Parathyroid adenoma (tissue), 2 donors: ENCODE measurements around the gene ADAMTS7.

Source experiments
- H2AFZ ChIP-seq: fragments of 300-600 bp; sonication (generic); one replicate; pipeline ENCODE4 v1.7.0; 2017; ENCODE audit warnings: antibody characterized with exemption, mild to moderate bottlenecking
- H3K27ac ChIP-seq: fragments of 300-600 bp; sonication (generic); one replicate; pipeline ENCODE4 v1.7.0; 2017
- H3K27me3 ChIP-seq: fragments of 300-600 bp; sonication (generic); one replicate; pipeline ENCODE4 v1.7.0; 2017; ENCODE audit warnings: low read length; ENCODE audit not compliant: control insufficient read depth, insufficient read depth
- H3K36me3 ChIP-seq: fragments of 300-600 bp; sonication (generic); one replicate; pipeline ENCODE4 v1.7.0; 2017; ENCODE audit warnings: low read length; ENCODE audit not compliant: control insufficient read depth, insufficient read depth
- H3K4me1 ChIP-seq: fragments of 300-600 bp; sonication (generic); one replicate; pipeline ENCODE4 v1.7.0; 2017; ENCODE audit warnings: control low read depth
- H3K4me2 ChIP-seq: fragments of 300-600 bp; sonication (generic); one replicate; pipeline ENCODE4 v1.7.0; 2017; ENCODE audit warnings: low read length
- H3K4me3 ChIP-seq: fragments of 300-600 bp; sonication (generic); one replicate; pipeline ENCODE4 v1.7.0; 2017; ENCODE audit warnings: low read depth, low read length
- H3K79me2 ChIP-seq: fragments of 300-600 bp; sonication (generic); one replicate; pipeline ENCODE4 v1.7.0; 2017; ENCODE audit warnings: control low read depth
- H3K9ac ChIP-seq: fragments of 300-600 bp; sonication (generic); one replicate; pipeline ENCODE4 v1.7.0; 2017; ENCODE audit warnings: mild to moderate bottlenecking
- H3K9me3 ChIP-seq: fragments of 300-600 bp; sonication (generic); one replicate; pipeline ENCODE4 v1.7.0; 2017; ENCODE audit warnings: low read length; ENCODE audit not compliant: control insufficient read depth
- TF ChIP-seq, protein P1 (sequence below): fragments of 300-600 bp; sonication (generic); IDR thresholded peaks from one replicate; pipeline ENCODE4 v1.7.0; 2017; ENCODE audit warnings: antibody characterized with exemption, mild to moderate bottlenecking
- donor health status: primary hyperparathyroidism.

The ADAMTS7 gene

GRCh38 chr15:78831229-78832207, 20.3 kb upstream of the ADAMTS7 start:
- no peak overlapping the region for H3K9ac ChIP-seq
- H3K4me1 ChIP-seq = no peaks in the 10 kb centered on the region
- H3K4me2 ChIP-seq = no peak overlapping the region
- no peaks in the 10 kb centered on the region for H3K79me2 ChIP-seq
- H2AFZ ChIP-seq = peak overlapping the region; percentile 60
- no peaks in the 10 kb centered on the region for H3K27me3 ChIP-seq
- no peaks in the 10 kb centered on the region for H3K36me3 ChIP-seq
- no peak overlapping the region for H3K4me3 ChIP-seq
- TF ChIP-seq, protein P1, sequence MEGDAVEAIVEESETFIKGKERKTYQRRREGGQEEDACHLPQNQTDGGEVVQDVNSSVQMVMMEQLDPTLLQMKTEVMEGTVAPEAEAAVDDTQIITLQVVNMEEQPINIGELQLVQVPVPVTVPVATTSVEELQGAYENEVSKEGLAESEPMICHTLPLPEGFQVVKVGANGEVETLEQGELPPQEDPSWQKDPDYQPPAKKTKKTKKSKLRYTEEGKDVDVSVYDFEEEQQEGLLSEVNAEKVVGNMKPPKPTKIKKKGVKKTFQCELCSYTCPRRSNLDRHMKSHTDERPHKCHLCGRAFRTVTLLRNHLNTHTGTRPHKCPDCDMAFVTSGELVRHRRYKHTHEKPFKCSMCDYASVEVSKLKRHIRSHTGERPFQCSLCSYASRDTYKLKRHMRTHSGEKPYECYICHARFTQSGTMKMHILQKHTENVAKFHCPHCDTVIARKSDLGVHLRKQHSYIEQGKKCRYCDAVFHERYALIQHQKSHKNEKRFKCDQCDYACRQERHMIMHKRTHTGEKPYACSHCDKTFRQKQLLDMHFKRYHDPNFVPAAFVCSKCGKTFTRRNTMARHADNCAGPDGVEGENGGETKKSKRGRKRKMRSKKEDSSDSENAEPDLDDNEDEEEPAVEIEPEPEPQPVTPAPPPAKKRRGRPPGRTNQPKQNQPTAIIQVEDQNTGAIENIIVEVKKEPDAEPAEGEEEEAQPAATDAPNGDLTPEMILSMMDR = no peak
- no peak overlapping the region for H3K27ac ChIP-seq
- no peaks in the 10 kb centered on the region for H3K9me3 ChIP-seq

GRCh38 chr15:78830514-78831228, 19.4 kb upstream of the ADAMTS7 start:
- no peaks in the 10 kb centered on the region for H3K79me2 ChIP-seq
- H3K27ac ChIP-seq = no peak overlapping the region
- no peaks in the 10 kb centered on the region for H3K9me3 ChIP-seq
- peak overlapping the region; percentile 60 for H2AFZ ChIP-seq
- H3K9ac ChIP-seq = no peak overlapping the region
- no peak overlapping the region for H3K4me2 ChIP-seq
- no peaks in the 10 kb centered on the region for H3K4me1 ChIP-seq
- no peak overlapping the region for H3K4me3 ChIP-seq
- H3K36me3 ChIP-seq = no peaks in the 10 kb centered on the region
- TF ChIP-seq, protein P1 = no peak
- H3K27me3 ChIP-seq = no peaks in the 10 kb centered on the region

GRCh38 chr15:78828920-78829319, 17.7 kb upstream of the ADAMTS7 start:
- H2AFZ ChIP-seq = no peak overlapping the region
- H3K27ac ChIP-seq = no peak overlapping the region
- no peak overlapping the region for H3K4me2 ChIP-seq
- H3K4me1 ChIP-seq = no peaks in the 10 kb centered on the region
- no peaks in the 10 kb centered on the region for H3K79me2 ChIP-seq
- no peak overlapping the region for H3K4me3 ChIP-seq
- no peaks in the 10 kb centered on the region for H3K36me3 ChIP-seq
- TF ChIP-seq, protein P1 = no peak
- no peaks in the 10 kb centered on the region for H3K27me3 ChIP-seq
- H3K9ac ChIP-seq = no peak overlapping the region
- H3K9me3 ChIP-seq = no peaks in the 10 kb centered on the region

- H3K79me2 ChIP-seq = no peaks in the 10 kb centered on the region
- no peak overlapping the region for H3K4me3 ChIP-seq
- no peak overlapping the region for H2AFZ ChIP-seq
- TF ChIP-seq, protein P1 = no peak
- H3K27me3 ChIP-seq = no peaks in the 10 kb centered on the region
- H3K4me2 ChIP-seq = no peak overlapping the region
- no peaks in the 10 kb centered on the region for H3K9me3 ChIP-seq
- H3K9ac ChIP-seq = no peak overlapping the region
- no peaks in the 10 kb centered on the region for H3K4me1 ChIP-seq
- no peak overlapping the region for H3K27ac ChIP-seq
- H3K36me3 ChIP-seq = no peaks in the 10 kb centered on the region
These were observed 11.2 kb upstream of the ADAMTS7 start for GRCh38 chr15:78822514-78822913.
